Measurements from ENCODE around the gene PIP4K2A.
"Not testable (repeated sequence)": the region's sequence is repeated elsewhere in the genome, so short reads cannot be mapped to it uniquely, and the experiment has no call there.

The PIP4K2A gene

DNA sequence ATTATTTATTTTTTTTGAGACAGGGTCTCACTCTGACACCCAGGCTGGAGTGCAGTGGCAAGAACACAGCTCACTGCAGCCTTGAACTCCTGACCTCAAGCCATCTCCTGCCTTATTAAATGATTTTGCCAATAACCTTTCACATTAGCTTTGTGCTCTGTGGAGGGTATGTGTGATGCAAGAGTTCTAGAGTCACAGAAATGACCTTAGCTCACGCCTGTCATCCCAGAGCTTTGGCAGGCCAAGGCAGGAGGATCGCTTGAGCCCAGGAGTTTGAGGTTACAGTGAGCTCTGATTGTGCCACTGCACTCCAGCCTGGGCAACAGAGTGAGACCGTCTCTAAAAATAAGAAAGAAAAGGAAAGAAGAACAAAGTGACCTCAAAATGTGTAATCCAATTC lies 4.3 kb upstream of the PIP4K2A start:
- not testable (repeated sequence) for DNase-seq

DNA sequence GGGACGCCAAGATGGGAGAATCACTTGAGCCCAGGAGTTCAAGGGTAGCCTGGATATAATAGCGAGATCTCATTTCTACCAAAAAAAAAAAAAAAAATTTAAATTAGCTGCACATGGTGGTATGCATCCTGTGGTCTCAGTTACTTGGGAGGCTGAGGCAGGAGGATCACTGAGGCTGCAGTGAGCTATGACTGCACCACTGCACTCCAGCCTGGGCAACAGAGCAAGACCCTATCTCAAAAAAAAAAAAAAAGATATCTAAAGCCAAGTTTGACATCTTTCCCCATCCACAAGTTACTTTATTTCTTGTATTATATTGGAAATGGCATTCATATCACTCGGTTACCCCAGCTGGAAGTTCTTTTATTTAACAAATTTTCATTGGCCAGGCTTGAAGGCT lies 3.4 kb upstream of the PIP4K2A start:
- no peak for DNase-seq

DNA sequence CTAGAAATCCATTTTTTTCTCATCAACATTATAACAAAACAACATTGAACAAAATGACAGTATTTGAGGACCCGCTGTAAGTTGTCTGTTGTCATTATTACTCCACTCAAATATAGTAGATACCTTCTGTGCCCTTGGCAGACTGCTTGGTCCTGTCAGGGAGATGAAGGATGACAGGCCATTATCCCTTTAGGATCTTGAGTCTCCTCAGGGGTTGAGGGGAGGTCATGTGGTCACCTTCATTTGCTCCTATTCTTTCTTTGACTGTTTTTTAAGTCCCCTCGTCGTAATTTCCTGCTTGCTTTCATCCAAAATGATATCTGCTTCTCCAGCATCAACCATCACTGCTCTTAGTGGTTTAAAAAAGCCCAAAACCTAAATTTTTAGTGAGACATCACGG lies 2.6 kb upstream of the PIP4K2A start:
- DNase-seq: no peak

DNA sequence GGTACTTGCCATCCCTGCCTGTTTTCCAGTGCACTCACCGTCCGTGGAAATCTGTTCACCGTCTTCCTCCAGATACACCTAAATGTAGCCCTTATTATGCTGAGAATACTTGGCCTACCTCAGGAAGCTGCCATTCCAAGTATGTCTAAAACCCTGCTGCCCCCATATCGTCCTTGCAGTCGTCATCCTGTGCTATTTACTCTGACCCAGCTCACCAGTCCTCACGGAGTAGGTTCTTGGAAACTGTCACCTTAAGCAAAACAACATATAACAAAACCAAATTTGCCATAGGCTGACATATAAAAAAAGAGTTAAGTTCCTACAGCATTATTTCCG lies 880 bp upstream of the PIP4K2A start:
- DNase-seq: no peak

DNA sequence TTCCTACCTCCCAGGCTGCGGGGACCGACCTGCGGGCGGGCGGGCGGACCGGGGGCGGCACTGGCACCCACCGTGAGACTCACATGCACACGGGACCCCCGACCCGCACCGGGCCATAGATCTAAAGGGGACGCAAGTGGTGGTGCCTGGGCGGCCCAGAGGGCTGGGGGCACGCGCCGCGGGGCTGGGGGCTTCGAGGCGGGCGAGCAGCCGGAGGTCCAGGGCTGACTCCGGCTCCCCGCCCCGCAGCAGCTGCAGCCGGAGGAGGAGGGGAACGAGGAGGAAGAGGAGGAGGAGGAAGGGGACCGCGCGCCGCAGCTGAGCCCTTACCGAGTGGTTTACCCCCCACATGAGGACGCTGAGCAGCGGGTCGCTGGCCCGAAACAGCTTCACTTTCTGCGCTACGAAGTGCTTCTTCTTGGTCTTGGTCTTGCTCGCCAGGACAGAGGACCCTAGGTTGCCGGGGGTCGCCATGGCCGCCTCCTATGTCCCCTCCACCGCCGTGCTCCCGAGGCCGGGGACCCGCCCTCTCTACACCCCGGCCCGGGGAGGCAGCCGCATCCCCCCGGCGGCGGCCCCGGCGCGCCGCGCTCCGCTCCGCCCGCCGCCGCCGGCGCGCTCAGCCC lies 412 bp downstream of the PIP4K2A start:
- DNase-seq: peak; percentile 37

DNA sequence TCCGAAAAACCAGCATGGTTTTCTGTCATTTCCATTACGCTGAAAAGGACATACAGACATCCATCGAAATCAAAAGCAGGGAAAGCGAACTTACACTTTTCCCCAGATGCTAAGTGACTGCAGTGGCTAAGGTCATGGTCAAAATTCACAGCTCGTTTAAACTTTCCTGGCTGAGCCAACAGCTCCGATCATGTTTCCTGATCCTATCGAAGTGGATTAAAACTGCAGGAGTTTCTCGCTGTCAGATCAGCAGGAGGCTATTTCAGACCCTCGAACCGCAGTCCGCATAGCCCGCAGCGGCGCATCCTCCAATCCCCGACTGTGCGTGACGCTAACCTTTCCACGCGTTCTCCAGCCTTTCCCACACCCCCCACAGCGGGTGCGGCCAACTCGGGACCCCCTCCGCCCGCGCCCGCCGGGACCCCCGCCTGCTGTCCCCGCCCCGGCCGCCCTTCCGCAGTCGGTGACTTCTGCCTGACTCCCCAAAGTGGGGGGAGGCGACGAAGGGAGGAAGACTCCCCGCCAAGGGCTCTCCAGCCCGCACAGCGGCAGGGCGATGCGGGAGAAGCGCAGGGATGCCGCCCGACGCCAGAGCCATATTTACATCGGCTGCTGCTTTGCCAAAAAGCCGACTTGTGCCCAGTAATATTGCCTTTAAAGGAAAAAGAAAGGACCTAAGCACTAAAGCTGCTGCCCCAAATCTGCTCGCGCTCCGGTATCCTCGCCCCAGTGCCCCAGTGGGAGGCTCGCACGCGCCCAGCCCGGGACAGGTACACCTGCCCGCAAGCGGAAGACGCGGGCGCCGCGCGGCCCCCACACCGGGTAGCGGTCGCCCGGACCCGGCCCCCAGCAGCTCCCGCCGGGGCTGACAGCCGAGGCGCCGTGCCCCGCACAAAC lies 1.2 kb downstream of the PIP4K2A start:
- peak; percentile 44 for DNase-seq

DNA sequence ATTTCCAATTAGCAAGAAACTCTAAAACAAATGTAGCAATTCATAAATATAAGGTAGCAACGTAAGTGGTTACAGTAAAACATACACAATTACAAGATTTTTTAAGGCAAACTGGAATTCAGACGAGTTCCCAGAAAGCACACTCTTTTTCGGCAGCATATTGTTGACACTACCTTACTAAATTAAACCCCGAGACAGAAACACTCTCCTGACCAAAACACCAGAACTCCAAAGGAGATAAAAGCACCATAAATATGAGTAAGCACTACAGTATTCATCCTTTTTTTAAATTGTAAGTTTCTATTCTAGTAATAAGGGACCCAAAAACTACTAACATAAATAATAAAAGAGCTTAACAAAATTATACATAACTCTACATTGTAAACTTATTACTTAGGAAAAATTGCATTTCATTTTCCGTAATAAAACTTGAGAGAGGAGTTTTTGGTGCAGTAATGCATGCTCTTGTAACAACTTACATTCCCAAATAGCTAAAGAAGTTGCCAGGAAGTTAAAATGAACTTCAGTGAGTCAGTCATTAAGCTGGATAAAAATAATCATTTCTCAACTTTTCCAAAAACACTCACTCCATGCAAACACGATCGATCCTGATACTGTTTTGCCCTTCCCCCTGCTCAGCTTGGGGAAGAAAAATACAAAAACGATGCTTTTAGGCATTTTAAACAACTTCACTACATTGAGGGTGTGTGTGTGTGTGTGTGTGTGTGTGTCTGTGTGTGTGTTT lies 2.0 kb downstream of the PIP4K2A start:
- DNase-seq: no peak

DNA sequence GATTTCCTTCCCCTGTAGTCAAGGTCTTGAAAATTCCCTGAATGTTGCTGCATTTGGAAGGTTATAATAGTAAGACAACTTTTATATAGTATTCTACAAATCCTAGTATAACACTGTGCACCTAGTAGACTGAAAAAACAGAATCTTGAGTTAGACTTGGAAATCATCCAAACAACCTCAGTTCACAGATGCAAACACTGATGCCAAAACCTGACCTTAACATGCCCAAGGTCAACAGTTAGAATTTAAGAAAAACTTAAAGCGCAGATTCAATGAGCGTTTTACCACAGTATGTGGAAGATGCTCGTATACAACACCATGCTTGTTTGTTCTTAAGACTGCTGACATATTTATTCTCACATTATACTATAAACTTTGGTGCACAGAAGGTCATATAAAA lies 3.0 kb downstream of the PIP4K2A start:
- DNase-seq: no peak

DNA sequence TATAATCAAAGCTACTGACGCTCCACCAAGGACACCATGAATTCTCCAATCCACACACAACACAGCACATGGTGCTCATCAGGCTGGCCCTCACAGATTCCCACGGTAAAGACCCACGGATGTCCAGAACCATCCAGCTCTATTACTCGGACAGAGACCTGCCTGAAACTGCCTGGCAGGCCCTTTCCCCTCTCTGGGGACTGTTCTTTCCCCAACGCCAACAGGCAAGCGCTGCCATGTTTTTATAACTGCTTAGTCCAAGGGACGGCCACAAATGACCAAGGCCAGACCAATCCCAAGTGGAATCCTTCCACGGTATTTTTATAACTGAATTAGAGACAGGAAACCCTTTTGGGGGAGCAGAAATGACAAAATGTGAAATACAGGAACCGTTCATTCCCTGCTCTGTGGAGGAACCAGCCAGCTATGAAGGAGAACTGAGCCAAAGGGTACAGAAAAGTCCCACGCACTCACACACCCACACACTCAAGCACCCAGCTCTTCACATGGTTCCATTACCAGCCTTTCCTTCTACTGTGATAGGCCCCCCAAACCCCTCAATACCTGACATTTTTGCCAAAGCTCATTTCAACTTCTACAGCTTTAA lies 4.1 kb downstream of the PIP4K2A start:
- DNase-seq: no peak

DNA sequence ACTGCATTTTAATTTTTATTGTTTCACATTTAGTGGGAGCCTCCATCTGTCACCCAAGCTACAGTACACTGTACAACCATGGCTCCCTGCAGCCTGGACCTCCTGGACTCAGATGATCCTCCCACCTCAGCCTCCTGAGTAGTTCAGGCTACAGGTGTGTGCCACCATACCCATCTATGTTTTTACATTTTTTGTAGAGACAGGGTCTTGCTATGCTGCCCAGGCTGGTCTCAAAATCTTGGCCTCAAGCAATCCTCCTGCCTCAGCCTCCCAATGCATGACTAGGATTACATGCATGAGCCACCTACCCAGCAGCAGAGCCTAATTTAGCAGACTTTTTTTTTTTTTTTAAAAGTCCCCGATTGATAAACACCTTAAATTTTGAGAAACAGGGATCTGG lies 5.6 kb downstream of the PIP4K2A start:
- no peak for DNase-seq

DNA sequence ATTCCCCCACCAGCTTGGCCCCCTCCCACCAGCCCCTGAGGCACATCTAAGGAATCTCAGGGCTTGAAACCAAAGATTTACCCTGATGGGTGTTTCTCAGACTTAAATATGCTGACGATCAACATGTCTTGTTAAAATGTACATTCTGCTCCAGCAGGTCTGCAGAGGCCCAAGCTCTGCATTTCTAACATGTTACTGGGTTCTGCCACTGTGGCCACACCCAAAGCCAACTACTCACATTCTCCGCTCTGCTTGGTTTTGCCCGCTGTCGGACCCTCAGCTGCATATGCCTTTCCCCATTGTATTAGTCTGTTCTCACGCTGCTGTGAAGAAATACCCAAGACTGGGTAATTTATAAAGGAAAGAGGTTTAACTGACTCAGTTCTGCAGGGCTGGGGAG lies 8.9 kb downstream of the PIP4K2A start:
- DNase-seq: no peak

DNA sequence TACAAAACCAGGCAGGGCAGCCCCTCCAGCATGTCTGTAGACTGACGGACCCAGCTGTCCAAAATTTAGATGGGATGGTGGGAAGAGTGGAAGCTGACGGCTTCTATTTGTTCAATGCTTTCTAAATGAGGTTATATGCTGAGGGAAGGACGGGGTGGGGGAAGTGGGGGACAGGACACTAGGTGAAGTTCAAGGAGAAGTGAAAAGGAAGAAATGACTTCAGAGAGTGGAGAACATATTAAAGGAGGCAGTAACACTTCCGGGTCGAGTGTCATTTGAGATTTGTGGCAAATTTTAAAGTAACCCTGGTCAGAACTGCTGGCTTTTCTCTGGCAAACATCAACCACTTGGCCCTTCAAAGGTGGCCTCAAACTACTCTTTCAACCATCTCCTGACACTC lies 9.4 kb downstream of the PIP4K2A start:
- DNase-seq: no peak

DNA sequence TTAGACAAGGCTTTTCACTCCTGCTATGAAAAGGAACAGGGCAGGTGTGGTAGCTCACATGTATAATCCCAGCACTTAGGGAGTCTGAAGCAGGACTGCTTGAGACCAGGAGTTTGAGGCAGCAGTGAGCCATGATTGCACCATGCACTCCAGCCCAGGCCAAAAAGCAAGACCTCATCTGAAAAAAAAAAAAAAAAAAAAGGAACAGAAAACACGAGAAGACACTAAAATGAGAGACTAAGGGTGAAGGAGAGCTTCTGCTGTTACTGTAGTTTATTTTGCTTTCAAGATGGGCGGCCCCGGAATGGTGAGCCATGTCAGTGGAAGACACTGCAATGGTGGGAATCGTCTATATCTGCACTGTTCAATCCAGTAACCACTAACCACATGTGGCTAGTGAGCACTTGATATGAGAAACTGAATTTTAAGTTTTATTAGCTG lies 9.9 kb downstream of the PIP4K2A start:
- DNase-seq: no peak

DNA sequence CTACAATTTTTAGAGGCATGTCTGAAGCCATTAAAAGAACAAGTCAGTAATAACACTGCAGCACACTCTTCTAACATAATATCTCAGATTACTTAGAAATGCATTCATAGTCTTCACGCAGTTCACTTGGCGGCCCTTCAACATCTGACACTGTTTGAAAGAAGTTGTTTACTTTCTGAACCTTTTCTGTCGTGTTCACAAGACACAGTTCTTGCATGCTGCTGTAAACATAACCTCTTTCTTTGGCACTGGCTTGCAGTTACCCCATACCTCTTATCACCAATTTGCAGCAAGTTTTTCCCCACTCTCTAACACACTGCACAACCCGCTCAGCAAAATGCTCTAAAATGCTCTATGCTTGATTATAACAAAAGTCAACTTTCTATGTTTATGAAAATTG lies 12.0 kb downstream of the PIP4K2A start:
- DNase-seq: no peak

DNA sequence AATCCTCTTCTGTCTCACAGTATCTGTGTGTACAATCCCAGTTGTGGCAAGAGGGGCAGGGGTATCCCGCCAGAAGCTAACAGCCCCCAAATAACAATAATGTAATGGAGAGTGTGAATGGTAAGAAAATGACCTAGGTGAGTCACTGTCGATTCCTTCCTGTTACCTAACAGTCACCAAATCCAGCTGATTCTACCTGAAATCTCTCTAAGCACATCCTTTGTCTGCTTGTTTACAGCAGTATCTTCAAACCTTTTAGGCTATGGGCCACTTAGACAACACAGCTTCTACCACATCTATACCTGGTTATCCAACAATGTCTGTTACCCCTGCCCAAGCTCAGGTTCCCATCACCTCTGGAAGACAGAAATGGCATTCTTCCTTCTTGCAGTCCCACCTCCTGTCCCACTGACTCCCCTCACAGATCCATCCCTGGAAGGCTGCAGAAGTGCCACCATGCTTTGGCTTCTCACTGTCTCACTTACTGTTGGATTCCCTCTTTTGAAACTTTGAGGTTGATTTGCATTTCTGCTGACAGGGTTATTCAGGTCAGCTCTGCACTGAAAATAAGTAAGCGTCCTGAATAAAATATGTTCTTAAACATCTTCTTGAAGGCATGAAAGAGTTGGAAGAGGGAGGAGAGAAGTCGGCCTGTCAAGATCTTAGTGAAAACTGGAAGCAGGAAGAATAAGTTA lies 13.1 kb downstream of the PIP4K2A start:
- DNase-seq: no peak

DNA sequence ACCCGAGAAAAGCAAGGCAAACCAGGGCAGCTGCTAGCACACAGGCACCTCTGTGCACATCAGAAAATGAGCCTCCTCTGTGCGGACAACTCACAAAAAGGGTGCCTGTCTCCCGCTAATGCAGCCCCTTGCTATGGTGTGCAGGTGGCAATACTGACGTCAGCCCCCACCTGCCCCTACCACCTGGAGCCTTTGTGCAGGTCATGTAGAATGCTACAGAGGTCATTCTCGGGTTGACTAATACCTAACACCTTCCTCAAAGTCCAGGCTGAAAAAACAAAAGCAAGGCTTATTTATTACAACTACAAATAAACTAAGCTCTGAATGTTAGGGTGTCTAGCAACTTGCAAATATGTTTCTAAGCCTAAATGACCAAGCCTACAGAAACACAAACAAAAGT lies 13.9 kb downstream of the PIP4K2A start:
- no peak for DNase-seq

DNA sequence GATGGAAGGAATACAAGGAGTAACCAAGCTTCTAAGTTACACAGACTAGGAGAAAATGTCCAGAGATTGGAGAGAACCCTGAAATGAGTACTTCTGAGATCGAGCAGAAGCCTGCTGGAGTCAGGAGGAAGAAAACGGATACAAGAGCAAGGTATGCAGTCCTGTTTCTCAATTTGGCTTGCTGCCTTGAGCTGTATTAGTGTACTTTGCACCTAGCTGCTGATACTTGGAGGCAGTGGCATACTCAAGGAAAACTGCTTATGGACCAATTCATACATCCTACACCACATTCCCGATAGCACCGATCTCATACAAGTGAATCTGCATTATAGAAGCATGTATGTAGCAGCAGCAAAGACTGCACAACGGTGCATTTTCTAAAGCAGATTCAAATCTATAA lies 14.4 kb downstream of the PIP4K2A start:
- DNase-seq: no peak

DNA sequence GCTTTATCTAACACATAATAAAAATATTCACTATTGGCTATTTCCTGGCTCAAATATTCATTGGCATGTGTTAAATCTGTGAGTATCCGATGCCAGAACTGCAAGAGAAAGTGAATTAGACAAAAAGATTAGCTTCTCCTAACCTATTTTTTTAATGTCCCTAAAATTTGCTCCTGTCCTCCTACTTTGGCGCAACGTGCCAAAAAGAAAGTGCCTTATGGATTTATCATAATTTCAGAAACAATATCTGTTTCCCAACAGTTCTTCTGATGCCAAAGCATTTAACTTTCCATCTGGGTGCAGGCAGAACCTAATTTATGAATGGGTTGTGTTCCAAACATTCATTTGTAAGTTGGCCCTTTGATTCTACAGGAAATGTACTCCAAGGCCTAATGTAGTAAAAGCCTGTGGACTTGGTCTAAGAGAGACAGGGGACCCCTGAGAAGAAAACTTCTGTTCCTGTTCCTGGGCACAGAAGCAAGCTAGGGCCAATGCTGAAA lies 15.4 kb downstream of the PIP4K2A start:
- no peak for DNase-seq

DNA sequence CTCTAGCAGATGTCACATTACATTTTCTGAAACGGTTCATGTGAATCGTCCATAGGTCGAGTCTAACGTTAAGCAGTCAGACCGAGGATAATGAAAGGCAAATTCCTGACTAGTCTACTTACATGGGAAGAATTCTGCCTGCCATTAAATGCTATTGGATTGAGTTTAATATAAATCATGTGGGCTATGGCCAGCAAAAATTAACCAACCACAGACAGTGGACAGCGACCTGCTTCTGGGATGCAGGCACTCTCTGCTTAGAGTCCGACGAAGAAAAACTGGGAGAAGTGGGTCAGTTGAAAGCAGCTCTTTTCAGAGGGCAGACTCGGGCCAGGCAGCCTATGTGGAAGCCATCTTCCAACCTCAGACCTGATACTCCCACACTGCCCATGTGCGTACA lies 16.6 kb downstream of the PIP4K2A start:
- DNase-seq: no peak

DNA sequence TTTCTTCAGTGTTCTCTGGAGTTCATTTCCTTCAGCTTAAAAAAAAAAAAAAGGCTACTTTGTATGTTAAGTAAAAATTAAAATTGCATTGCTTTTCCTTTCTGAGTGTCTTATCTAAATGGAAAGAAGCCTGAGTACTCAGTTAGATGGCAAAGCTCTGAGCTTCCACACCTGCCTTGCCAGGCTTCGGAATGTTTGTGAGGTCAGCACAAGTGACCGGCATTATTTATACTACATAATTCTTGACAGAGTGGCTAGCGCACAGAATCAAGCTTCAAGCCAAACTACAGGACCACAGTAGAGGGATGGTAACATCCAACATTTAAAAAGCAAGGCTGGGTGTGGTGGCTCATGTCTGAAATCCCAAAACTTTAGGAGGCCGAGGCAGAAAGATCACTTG lies 17.3 kb downstream of the PIP4K2A start:
- DNase-seq: no peak

DNA sequence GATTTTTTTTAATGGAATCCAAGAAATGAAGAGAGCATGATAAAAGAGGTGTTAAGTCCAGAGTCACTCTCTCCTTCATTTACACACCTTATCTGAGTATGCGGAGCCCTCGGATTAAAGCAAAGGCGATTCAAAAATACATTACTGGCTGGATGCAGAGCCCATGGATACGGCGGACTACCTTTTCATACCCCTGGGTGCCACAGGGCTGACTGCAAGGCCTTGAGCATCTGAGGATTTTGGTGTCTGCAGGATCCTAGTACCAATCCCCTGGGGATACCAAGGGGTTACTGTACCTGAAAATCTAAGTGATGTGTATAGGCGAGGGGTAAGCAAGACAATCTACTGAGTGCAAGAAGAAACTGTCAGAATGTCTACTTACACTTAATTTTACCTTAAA lies 20.5 kb downstream of the PIP4K2A start:
- no peak for DNase-seq

DNA sequence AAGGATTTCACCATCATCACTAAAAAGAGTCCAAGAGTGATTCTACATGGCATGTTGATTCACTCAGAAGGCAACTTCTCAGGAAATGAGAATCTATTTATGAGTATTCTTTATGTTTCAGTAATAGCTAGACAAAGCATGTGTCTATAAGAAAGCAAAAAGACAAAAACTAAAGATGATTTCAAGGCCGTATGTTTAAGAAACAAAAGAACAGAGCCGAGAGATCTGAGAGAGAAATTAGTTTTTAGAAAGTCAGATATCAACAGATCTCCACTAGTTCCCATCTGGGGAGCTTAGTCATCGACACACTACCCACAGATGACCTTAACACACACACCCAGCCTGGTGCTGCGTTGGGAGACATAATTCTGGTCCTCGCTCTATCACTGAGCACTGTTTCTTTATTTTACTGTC lies 21.0 kb downstream of the PIP4K2A start:
- peak; percentile 41 for DNase-seq

DNA sequence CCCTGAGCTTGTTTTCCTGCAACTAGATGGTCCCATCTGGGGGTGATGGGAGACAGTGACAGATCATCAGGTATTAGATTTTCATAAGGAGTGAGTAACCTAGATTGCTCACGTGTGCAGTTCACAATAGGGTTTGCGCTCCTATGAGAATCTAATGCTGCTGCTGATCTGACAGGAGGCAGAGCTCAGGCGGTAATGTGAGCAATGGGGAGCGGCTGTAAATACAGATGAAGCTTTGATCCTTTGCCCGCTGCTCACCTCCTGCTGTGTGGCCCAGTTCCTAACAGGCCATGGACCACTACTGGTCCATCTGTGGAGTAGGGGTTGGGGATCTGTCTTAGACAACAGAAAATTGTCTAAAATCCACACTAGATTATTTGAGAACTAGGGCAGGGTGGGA lies 22.3 kb downstream of the PIP4K2A start:
- not testable (repeated sequence) for DNase-seq
